Muscle of leg (tissue), 11 donors: ENCODE data around the gene SMAD6. TPM values are rescaled to one million over a fixed set of nuclear protein-coding genes. Genes with fewer than 3 reads are reported as not detected.
A peak's percentile ranks its signal among the peaks of the same experiment; 100 is the strongest.

Experiments used
- DNase-seq: peaks from one replicate; pipeline ENCODE4 v3.0.0; 2013
- H3K27ac ChIP-seq: one replicate; pipeline ENCODE4 v1.5.1; 2013; ENCODE audit warnings: mild to moderate bottlenecking, low read length, control low read depth
- H3K27me3 ChIP-seq: one replicate; pipeline ENCODE4 v1.6.1; 2013; ENCODE audit warnings: low read length; ENCODE audit not compliant: control insufficient read depth, insufficient read depth
- H3K36me3 ChIP-seq: one replicate; pipeline ENCODE4 v1.6.1; 2013; ENCODE audit warnings: low read length; ENCODE audit not compliant: control insufficient read depth, insufficient read depth
- H3K4me1 ChIP-seq: one replicate; pipeline ENCODE4 v1.6.1; 2013; ENCODE audit warnings: low read length; ENCODE audit not compliant: control insufficient read depth, insufficient read depth
- H3K4me3 ChIP-seq: one replicate; pipeline ENCODE4 v1.5.1; 2013; ENCODE audit warnings: low read length, control low read depth
- H3K9me3 ChIP-seq: replicated peaks from 2 replicates; pipeline ENCODE4 v1.6.1; 2013; ENCODE audit warnings: low read depth, low read length; ENCODE audit not compliant: control insufficient read depth
- WGBS: methylation state at CpG from one replicate; pipeline ENCODE4 v1.1.5; 2013; ENCODE audit warnings: missing lambda C conversion rate; ENCODE audit not compliant: insufficient coverage; 5-methylcytosine and 5-hydroxymethylcytosine counted together
- polyA plus RNA-seq, 8 donors: library from polyadenylated mRNA; unstranded; fragments of 120-200 nt; gene quantifications; one replicate each; pipeline versions ENCODE4 v1.2.1 to v1.2.3, GENCODE V29; 2013; ENCODE audit warnings: inconsistent platforms in 1 of 8, low replicate concordance in 1 of 8; ENCODE audit not compliant: insufficient read length in 8 of 8, insufficient read depth in 1 of 8
- total RNA-seq: library from RNA; stranded (reverse); fragments of 120-200 nt; gene quantifications from one replicate; pipeline ENCODE4 v1.2.4, GENCODE V29; 2013

The SMAD6 gene
- total and polyA plus RNA-seq, 9 donors: 2.3 to 8.3 (median 5.4) TPM

- Histone ChIP-seq H3K27me3 (peaks cover 12% of the 10 kb centered on the region), H3K36me3 (no peaks in the 10 kb centered on the region), H3K27ac (peak overlapping the region; percentile 72), H3K9me3 (no peaks in the 10 kb centered on the region), H3K4me3 (peak overlapping the region; percentile 67), H3K4me1 (peaks cover 26% of the 10 kb centered on the region)
- 0% methylated on average over 39 of the region's 68 CpGs for WGBS
- DNase-seq: peak; percentile 99
Measured at GRCh38 chr15:66700802-66701421, 1.1 kb upstream of the SMAD6 start.

- Histone ChIP-seq H3K27ac (peak overlapping the region; percentile 72), H3K4me1 (peaks cover 32% of the 10 kb centered on the region), H3K9me3 (no peaks in the 10 kb centered on the region), H3K27me3 (peaks cover 12% of the 10 kb centered on the region), H3K36me3 (no peaks in the 10 kb centered on the region), H3K4me3 (peak overlapping the region; percentile 67)
- under 1% methylated on average over 37 of the region's 48 CpGs for WGBS
- no peak for DNase-seq
Measured at GRCh38 chr15:66701422-66702034, 508 bp upstream of the SMAD6 start.

GRCh38 chr15:66702787-66703539 lies 927 bp downstream of the SMAD6 start:
- peak overlapping the region; percentile 36 for H3K27ac ChIP-seq
- peaks cover 12% of the 10 kb centered on the region for H3K27me3 ChIP-seq
- no peak for DNase-seq
- no peaks in the 10 kb centered on the region for H3K36me3 ChIP-seq
- WGBS: under 1% methylated on average over 95 of the region's 95 CpGs
- peaks cover 44% of the 10 kb centered on the region for H3K4me1 ChIP-seq
- H3K4me3 ChIP-seq: peak overlapping the region; percentile 67
- no peaks in the 10 kb centered on the region for H3K9me3 ChIP-seq

DNA sequence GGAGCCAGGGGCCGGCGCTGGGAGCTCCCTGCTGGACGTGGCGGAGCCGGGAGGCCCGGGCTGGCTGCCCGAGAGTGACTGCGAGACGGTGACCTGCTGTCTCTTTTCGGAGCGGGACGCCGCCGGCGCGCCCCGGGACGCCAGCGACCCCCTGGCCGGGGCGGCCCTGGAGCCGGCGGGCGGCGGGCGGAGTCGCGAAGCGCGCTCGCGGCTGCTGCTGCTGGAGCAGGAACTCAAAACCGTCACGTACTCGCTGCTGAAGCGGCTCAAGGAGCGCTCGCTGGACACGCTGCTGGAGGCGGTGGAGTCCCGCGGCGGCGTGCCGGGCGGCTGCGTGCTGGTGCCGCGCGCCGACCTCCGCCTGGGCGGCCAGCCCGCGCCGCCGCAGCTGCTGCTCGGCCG lies 1.5 kb downstream of the SMAD6 start:
- Histone ChIP-seq H3K27me3 (peaks cover 12% of the 10 kb centered on the region), H3K27ac (no peak overlapping the region), H3K4me3 (peak overlapping the region; percentile 67), H3K36me3 (no peaks in the 10 kb centered on the region), H3K9me3 (no peaks in the 10 kb centered on the region), H3K4me1 (peaks cover 49% of the 10 kb centered on the region)
- peak; percentile 73 for DNase-seq
- WGBS: under 1% methylated on average over 59 of the region's 59 CpGs

GRCh38 chr15:66704019-66704802 lies 2.2 kb downstream of the SMAD6 start:
- Histone ChIP-seq H3K27ac (no peak overlapping the region), H3K27me3 (peaks cover 12% of the 10 kb centered on the region), H3K4me1 (peaks cover 49% of the 10 kb centered on the region), H3K9me3 (no peaks in the 10 kb centered on the region), H3K36me3 (peaks cover under 1% of the 10 kb centered on the region), H3K4me3 (peak overlapping the region; percentile 67)
- DNase-seq: no peak
- 4% methylated on average over 16 of the region's 30 CpGs for WGBS

- Histone ChIP-seq H3K4me3 (peak overlapping the region; percentile 67), H3K4me1 (peaks cover 49% of the 10 kb centered on the region), H3K27ac (no peak overlapping the region), H3K36me3 (peaks cover 4% of the 10 kb centered on the region), H3K9me3 (no peaks in the 10 kb centered on the region), H3K27me3 (peaks cover 12% of the 10 kb centered on the region)
- WGBS: 92% methylated on average over 1 of the region's 1 CpG
- no peak for DNase-seq
Measured at GRCh38 chr15:66704803-66705153, 2.7 kb downstream of the SMAD6 start.

DNA sequence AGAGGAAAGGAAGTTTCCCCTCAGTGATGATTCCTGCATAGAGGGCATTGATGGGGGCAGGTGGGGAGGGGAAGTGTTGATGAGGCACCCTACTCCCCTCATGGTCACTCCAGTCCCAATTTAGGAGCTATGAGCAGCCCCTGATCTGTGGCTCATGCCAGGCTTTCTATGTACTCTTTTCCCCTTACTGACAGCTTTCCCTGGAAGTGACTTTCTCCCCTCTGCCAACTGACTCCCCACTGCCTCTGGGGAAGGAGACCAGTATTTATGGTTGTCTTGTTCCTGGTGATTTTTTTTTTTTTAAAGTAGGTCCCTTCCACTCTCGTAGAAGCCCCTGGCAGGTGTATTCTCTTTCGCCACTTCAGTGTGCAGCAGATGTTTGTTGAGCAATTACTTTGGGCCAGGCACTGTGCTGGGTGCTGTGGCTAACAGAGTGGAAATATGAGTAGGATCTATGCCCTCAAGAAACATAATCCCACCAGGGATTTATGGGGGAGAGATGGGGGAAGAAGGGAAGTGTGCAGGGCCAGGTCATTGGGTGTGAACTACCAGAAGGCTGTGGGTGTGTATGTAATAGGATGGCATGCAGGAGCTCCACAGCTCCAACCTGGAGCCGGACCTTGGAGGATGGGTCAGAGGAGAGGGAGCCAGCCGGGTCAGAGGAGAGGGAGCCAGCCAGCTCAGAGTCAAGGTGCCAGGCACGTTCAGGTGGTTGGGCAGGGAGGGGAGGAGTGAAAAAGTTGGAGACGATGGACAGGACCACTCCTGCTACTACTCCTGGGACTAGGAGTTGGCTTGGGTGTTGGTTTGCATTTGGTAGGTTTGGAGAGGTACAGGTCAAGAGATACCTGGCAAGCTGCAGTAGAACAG lies 3.5 kb downstream of the SMAD6 start:
- Histone ChIP-seq H3K27ac (no peak overlapping the region), H3K4me1 (peaks cover 49% of the 10 kb centered on the region), H3K4me3 (peak overlapping the region; percentile 67), H3K27me3 (peaks cover 12% of the 10 kb centered on the region), H3K9me3 (no peaks in the 10 kb centered on the region), H3K36me3 (peaks cover 4% of the 10 kb centered on the region)
- DNase-seq: no peak
- 67% methylated on average over 2 of the region's 6 CpGs for WGBS

DNA sequence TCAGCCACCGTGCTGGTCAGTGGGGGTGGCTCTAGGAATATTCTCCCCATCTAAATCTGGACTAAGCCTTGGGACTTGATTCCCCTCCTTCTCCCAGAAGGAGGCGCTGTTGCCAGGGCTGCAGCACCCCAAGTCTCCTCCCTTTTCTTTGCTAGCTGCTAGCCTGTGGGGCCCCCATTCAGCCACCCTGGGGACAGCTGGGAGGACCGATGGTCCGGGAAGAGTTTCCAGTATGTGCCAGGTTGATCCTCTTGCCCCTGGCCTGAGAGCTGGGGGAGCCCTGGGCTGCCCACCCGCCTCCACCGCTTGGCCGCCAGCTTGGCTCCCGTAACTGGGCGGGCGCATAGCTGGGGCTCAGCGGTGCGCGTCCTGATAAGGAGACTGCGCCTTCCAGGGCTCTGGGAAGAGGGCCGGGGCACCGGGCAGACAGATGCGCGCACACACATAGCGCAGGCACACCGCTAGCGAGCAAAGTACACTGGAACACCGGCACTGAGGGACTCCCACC lies 4.2 kb downstream of the SMAD6 start:
- H3K4me3 ChIP-seq: no peak overlapping the region
- no peaks in the 10 kb centered on the region for H3K9me3 ChIP-seq
- peaks cover 12% of the 10 kb centered on the region for H3K27me3 ChIP-seq
- 76% methylated on average over 20 of the region's 22 CpGs for WGBS
- peak overlapping the region; percentile 29 for H3K27ac ChIP-seq
- H3K36me3 ChIP-seq: peaks cover 4% of the 10 kb centered on the region
- no peak for DNase-seq
- H3K4me1 ChIP-seq: peaks cover 48% of the 10 kb centered on the region

DNA sequence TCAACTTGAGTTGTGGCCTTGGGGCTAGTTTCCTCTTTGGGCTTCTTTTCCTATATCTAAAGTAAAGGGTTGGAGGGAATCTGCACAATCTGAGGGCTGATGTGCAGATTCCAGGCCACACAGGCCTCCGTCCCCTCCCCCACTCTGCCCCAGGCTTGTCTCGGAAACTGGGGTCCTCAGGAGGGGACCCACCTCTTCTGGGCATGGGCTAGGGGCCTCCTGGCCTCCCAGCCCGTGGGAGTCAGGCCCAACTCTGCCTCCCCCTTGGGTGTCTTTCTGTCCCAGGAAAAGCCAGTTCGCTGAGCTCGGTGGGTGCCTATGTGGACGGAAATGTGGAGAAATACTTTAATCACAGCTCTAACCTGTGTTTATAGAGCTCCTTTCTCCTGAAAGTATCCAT lies 4.8 kb downstream of the SMAD6 start:
- Histone ChIP-seq H3K4me1 (peaks cover 45% of the 10 kb centered on the region), H3K27me3 (peaks cover 12% of the 10 kb centered on the region), H3K36me3 (peaks cover 4% of the 10 kb centered on the region), H3K9me3 (no peaks in the 10 kb centered on the region), H3K27ac (peak overlapping the region; percentile 62), H3K4me3 (no peak overlapping the region)
- no CpG with 5 or more reads among the region's 6 CpGs for WGBS
- DNase-seq: no peak
